Activated naive CD8-positive, alpha-beta T cell treated with anti-CD3 and anti-CD28 coated beads for 36 hours (primary cell): Measurements from ENCODE around the gene SEMA4B. TPM values are rescaled to one million over a fixed set of nuclear protein-coding genes. Genes with fewer than 3 reads are reported as not detected.
A peak's percentile ranks its signal among the peaks of the same experiment; 100 is the strongest.
"Not testable (repeated sequence)": the region's sequence is repeated elsewhere in the genome, so short reads cannot be mapped to it uniquely, and the experiment has no call there.

Experiments used
- DNase-seq: peaks from one replicate; pipeline ENCODE4 v3.0.0; 2021
- H3K27ac Mint-ChIP-seq: one replicate; pipeline ENCODE4 v1.8.0; 2022; ENCODE audit warnings: mild to moderate bottlenecking, moderate library complexity, mixed read lengths
- H3K27me3 Mint-ChIP-seq: one replicate; pipeline ENCODE4 v1.8.0; 2022; ENCODE audit warnings: mild to moderate bottlenecking, mixed read lengths
- H3K36me3 Mint-ChIP-seq: one replicate; pipeline ENCODE4 v1.8.0; 2021; ENCODE audit warnings: mild to moderate bottlenecking, mixed read lengths
- H3K4me1 Mint-ChIP-seq: one replicate; pipeline ENCODE4 v1.8.0; 2021; ENCODE audit warnings: mixed read lengths
- H3K4me3 Mint-ChIP-seq: one replicate; pipeline ENCODE4 v1.8.0; 2022; ENCODE audit warnings: mild to moderate bottlenecking, moderate library complexity, mixed read lengths
- H3K9me3 Mint-ChIP-seq: one replicate; pipeline ENCODE4 v1.8.0; 2022; ENCODE audit warnings: mixed read lengths
- total RNA-seq, 2 experiments: library from RNA; stranded (reverse); gene quantifications; one replicate each; pipeline ENCODE4 v1.2.3, GENCODE V29; 2021

SEMA4B gene
- total RNA-seq, 2 experiments from 2014 or later = 3.0 to 4.1 TPM

GRCh38 chr15:90268415-90268814 lies 67.3 kb downstream of the SEMA4B start:
- peaks cover 47% of the 10 kb centered on the region for H3K4me1 Mint-ChIP-seq
- peak overlapping the region; percentile 14 for H3K27ac Mint-ChIP-seq
- no peaks in the 10 kb centered on the region for H3K27me3 Mint-ChIP-seq
- no peak for DNase-seq
- peak overlapping the region; percentile 96 for H3K4me3 Mint-ChIP-seq
- H3K9me3 Mint-ChIP-seq = no peaks in the 10 kb centered on the region
- peaks cover 35% of the 10 kb centered on the region for H3K36me3 Mint-ChIP-seq

GRCh38 chr15:90270502-90271150 lies 69.5 kb downstream of the SEMA4B start:
- Mint-ChIP-seq H3K36me3 (peaks cover 50% of the 10 kb centered on the region), H3K4me3 (no peak overlapping the region), H3K9me3 (no peaks in the 10 kb centered on the region), H3K27ac (peak overlapping the region; percentile 18), H3K27me3 (no peaks in the 10 kb centered on the region), H3K4me1 (peaks cover 43% of the 10 kb centered on the region)
- no peak for DNase-seq

- H3K9me3 Mint-ChIP-seq = no peaks in the 10 kb centered on the region
- H3K27me3 Mint-ChIP-seq = no peaks in the 10 kb centered on the region
- peak overlapping the region; percentile 81 for H3K27ac Mint-ChIP-seq
- no peak overlapping the region for H3K4me3 Mint-ChIP-seq
- DNase-seq = no peak
- H3K36me3 Mint-ChIP-seq = peaks cover 48% of the 10 kb centered on the region
- H3K4me1 Mint-ChIP-seq = peaks cover 40% of the 10 kb centered on the region
These were observed 70.5 kb downstream of the SEMA4B start for GRCh38 chr15:90271459-90272166.

- H3K36me3 Mint-ChIP-seq = peaks cover 17% of the 10 kb centered on the region
- not testable (repeated sequence) for H3K27me3 Mint-ChIP-seq, H3K27ac Mint-ChIP-seq, H3K4me3 Mint-ChIP-seq, DNase-seq, H3K4me1 Mint-ChIP-seq, H3K9me3 Mint-ChIP-seq
These were observed 77.3 kb downstream of the SEMA4B start for GRCh38 chr15:90278467-90278866.

Other genes starting within 250 kb of the SEMA4B start
- gene ZNF710, start 200.0 kb upstream of the SEMA4B start, total RNA-seq = 10 to 100 TPM; 17.8 to 17.9 TPM
- gene IDH2, start 98.9 kb upstream of the SEMA4B start, total RNA-seq = 100 to 1,000 TPM; 148 to 157 TPM
- gene CIB1, start 32.6 kb downstream of the SEMA4B start, total RNA-seq = 100 to 1,000 TPM; 181 to 190 TPM
- 10 to 100 TPM in 1 of 2 experiments, 1 to 10 TPM in 1; 8.3 to 11.8 TPM for gene GDPGP1, start 32.9 kb downstream of the SEMA4B start, total RNA-seq
- gene TTLL13, start 48.2 kb downstream of the SEMA4B start, total RNA-seq = under 1 TPM; 0.41 to 0.54 TPM
- gene NGRN, start 64.3 kb downstream of the SEMA4B start, total RNA-seq = 10 to 100 TPM; 24.3 TPM
- 1 to 10 TPM in 1 of 2 experiments, under 1 TPM in 1; 0.82 to 1.9 TPM for gene ZNF774, start 151.0 kb downstream of the SEMA4B start, total RNA-seq
- 100 to 1,000 TPM; 129 to 133 TPM for gene IQGAP1, start 186.9 kb downstream of the SEMA4B start, total RNA-seq